CD4-positive, alpha-beta T cell treated with Interferon gamma for 1 hour (primary cell): ENCODE data around the gene TUBB4A.

Experiments
- DNase-seq: peaks from one replicate; pipeline ENCODE4 v3.0.0-alpha.2; 2020

The TUBB4A gene

DNA sequence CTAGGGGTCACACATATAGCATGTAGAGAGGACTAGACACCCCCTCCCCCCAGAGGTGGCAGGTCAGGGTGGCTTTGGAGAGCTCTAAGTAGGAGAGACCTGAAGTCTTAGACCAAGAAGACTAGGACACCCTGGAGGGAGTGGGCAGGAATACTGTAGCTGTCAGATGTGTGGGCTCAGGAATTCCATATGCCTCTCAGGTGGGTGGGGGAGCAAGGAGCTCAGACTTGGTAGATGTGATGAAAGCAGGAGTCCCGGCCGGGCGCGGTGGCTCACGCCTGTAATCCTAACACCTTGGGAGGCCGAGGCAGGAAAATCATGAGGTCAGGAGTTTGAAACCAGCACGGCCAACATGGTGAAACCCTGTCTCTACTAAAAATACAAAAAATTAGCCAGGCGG is 36.4 kb downstream of the TUBB4A start:
- DNase-seq: no peak

DNA sequence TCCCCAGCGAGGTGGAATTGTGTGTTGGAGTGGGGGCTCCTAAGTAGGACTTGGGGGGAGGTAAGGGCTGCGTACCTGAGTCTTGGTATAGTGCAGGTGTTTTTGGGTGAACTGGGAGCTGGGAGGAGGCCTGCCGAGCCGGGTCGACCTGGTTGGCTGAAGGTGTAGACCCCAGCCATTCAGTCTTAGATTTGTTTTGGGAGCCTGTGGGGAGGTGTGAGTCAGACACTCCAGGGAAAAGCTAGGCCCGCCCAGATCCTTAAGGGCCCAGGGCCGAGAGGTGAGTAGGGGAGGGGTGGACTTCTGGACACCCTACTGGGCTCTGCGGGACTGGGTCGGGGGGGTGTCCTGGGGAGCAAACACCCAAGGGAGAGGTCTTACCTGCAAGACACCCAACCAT is 37.1 kb downstream of the TUBB4A start:
- DNase-seq: no peak

DNA sequence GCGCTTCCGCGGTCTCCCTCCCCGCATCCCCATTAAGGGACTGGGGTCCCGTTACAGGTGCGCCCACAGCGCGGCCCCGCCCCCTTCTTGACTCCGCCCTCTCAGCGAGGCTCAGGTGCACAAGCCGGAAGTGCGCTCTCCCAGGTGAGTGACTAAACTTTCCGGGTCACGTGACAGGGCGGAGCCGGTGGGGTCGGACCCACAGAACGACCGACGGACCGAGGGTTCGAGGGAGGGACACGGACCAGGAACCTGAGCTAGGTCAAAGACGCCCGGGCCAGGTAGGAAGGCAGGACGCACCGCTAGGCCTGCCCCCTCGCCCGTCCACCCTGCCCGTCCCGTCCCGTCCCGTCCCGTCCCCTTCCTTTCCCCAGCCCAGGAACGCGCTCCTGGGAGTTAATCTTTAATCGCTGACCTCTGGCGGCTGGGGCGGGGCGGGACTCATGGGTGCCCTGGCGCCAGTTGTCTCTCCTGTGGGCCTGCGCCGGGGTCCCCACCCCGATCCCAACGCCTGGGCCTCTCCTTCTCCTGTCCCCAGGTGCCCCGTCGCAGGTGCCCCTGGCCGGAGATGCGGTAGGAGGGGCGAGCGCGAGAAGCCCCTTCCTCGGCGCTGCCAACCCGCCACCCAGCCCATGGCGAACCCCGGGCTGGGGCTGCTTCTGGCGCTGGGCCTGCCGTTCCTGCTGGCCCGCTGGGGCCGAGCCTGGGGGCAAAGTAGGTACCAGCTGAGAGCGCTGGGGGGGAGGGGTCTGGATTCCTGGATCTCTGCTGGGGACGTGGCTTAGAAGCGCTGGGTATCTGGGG is 37.8 kb downstream of the TUBB4A start, which contains the start of gene CRB3:
Gene CRB3 (plus strand): TSS at position 202 of the 804 bp plus-strand sequence. CDS start 431 bp downstream, at position 633.
- DNase-seq: peak; percentile 57

DNA sequence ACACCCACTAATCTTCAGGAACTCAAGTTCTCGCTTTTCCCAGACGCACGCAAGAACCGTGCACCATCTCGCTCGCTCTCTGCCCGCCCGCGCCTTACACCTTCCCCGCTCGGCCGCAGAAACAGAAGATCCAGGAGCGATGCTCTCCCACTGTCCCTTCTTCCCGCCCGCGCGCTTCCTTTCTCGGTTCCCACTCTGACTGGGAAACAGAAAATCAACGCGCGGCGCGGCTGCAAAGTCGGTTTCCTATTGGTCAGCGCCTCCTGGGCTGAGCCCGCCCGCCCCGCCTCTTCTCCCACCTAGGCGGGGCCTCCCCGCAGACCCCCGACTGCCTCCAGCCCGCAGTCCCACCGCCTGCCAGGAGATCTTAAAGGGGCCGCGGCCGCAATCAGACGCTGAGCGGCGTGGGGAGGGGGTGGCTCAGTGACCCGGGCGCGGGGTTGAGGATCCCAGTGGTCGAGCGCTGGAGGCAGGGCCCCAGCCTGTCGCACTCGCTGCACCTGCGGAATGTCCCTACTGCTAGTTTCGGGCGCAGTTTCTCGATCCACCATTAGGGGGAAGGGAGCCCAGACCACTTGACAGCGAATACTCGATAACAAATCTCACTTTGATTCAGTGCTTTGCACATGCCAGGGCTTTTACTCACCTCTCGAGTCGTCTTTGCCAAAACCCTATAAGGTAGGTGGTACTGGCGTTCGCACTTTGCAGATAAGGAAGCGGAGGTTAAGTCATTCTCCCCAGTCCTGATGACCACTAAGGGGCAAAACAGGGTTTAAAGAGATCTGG is 41.8 kb downstream of the TUBB4A start:
- peak; percentile 94 for DNase-seq

DNA sequence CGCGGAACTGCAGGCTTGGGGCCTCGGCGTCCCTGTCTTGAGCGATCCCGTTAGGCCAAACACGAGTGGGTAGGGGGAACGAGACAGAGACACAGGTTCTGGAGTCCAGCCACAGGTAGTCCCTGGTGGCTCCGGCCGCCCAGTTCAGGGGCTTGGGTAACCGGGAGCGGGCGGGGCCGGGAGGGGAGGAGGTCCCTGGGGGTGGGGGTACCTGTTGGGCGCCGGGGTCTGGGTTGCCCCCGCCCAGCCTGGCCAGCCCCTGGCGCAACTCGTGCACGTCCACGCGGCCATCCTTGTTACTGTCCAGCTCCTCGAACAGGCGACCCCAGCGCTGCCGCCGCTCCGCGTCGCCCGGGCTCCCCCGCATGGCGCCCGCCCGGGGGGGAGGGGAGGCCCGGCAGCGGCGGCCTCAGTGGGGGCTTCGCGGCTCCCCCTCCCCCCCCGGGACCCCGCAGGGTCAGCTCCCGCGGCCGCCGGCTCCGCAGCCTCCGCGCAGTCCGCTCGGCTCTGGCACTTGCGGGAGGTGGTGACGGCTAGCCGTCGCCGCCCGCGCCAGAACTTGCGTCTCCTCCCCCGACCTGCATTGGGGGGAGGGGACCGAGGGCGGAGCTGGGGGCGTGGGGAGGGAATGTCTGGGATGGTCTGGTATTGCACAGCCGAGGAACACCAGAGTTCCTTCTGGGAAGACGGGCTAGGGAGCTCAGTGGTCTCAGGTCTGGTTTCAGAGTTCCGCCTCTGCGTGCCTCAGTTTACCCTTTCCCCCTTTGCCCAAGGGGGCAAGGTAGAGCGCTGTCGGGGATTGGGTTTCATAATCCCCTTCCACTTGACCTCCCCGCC is 42.6 kb downstream of the TUBB4A start, which contains the start of gene SLC25A23:
Gene SLC25A23 (minus strand): TSS at position 531 of the 837 bp plus-strand sequence. CDS start 164 bp downstream, at position 367.
- DNase-seq: peak; percentile 55

DNA sequence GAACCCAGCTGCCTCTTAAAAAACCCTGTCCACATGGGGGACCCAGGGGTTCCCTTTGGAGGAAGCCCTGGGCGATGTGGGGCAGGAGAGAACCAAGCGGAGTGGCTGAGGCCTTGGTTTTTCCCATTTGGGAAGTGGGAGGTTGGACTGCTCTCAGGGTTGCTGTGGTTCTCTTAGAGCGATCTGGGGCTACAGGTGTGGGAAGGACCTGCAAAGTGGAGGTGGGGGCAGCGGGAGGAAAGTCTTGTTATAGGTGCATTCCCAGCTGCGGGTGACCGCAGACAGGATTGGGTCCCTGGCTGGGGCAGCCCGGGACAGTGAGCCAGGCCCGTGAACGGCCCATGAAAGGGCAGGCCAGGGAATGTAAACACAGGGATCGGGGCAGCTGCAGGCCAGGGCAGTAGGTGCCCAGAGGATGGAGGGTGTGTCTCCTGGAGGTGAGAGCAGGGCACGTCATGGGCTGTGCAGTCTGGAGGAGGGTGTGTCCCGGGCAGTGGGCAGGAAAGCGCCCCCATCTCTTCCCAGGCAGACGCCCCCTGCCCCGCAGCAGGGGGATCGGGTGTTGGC is 43.3 kb downstream of the TUBB4A start:
- DNase-seq: no peak

DNA sequence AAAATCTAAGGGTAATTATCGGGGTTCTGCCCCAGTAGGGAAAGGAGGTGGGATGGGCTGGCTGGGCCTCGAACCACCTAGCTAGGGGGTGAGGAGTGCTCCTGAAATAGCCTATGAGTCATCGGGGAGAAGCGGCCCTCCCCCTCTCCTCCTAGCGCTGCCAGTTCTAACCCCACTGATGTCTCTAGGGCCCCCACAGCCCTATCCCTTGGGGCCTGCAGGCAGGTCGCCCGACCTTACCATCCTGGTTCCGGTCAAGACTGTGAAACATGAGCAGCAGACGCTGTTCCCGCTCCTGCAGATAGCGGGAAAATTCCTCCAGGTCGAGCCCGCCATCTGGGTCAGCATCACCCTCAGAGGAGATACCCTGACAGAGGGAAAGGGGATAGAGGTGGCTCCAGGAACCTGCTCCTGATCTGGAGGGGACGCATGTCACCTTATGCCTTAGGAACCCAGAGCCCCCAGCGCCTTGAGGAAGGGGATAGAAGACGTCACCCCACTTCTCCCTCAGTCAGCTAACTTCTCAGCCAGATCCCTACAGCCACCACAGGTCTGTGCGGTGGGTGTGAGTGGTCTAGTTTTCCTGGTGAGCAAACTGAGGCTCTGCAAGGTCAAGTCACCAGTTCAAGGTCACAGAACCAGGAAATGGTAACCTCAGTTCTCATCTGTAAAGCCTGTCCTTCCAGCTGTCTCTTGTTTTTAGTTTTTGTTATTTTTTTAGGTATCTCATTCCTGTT is 44.0 kb downstream of the TUBB4A start:
- DNase-seq: no peak

DNA sequence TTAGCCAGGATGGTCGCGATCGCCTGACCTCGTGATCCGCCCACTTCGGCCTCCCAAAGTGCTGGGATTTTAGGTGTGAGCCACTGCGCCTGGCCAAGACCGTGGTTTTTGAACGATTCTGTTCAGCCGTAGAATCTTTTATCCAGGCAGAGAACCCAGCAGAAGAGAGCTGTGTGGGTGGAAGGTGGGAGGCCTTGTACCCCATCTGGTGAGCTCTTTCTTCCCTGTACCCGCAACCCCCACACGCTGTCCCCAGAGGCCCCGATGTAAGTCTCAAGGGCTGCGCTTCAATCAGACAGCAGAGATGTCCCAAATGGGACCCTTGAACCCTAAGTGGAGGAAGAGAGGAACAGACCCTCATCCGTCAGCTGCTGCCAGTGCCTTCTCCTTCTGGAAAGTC is 46.2 kb downstream of the TUBB4A start:
- no peak for DNase-seq

DNA sequence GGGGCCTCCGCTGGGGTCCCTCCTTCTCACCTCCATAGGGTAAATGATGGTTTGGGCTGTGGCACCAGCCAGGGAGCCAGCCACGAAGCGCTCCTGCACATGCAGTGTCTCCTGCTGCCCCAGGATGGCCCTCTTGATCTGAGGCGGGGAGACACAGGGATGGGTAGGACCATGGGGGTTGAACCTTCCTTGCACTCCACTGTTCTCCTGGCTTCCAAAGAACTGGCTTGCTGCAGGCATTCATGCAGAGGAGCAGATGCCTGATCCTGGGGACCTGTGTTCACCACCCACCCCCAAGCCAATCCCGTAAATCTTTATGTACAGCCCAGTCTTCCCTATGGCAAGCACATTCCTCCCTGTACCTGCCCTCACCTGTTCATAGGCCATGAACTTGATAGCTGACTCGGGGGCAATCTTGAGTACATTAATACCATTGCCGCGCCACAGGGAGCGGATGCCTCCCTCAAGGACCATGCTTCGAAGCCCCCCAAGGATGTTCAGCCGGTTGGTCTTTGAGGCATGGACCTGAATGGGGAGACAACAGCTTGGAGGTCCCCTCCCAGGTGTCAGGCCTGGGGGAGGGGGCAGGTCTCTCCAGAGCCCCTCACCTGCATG is 48.1 kb downstream of the TUBB4A start:
- DNase-seq: no peak

DNA sequence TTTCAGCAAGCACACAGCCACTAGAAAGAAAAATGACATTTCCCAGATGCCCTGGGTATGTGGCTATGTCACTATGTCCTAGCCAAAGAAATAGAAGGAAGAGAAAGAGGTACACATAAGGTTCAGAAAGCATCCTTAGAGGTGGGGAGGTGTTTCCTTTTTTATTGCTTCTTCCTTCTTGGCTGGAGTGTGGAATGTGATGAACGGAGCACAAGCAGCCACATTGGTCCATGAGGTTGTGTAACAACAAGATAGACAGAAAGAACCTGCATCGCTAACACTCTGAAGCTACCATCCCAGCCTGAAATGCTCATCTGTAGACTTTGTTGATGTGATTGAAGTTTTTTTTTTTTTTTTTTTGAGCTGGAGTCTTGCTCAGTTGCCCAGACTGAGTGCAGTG is 49.2 kb downstream of the TUBB4A start:
- DNase-seq: no peak

DNA sequence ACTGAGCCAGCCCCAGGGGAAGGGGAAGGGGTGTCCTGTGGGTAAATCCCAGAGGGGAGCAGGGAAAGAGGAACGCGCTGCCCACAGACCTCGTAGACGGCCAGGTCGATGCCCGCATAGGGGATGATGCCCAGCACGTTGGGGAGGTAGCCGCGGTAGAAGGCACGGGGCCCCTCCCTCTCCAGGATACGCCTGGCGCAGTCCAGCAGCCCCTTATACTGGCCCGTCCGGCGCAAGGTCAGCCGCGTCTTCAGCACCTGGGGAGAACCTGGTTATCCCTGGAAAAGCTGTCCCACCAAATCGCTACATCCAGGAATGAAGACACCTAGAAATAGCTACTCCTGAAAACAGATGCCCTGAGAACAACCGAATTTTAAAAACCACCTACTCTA is 49.9 kb downstream of the TUBB4A start:
- no peak for DNase-seq

DNA sequence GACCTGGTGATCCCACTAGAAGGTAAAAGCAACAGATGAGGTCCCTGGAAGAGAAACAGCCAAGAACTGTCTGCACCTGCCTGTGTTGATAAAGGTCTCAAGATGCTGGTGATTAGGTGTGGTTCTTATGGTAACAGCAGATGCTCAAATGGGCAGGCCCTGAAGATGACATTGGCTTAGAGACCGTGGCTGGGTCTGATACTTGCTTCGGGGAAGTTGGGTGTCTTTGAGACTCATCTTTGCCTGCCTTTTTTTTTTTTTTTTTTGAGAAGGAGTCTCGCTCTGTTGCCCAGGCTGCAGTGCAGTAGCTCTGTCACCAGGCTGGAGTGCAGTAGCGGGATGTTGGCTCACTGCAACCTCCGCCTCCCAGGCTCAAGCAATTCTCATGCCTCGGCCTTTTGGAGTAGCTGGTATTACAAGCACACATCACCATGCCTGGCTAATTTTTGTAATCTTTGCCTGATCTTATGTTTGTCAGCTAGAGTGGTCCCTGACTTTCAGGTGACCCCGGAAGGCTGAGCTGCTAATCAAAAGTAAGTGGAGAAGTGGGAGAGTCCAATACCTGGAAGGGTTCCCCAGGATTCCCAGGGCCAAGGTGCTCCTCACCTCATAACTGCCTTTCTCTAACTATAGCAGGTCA is 50.4 kb downstream of the TUBB4A start:
- DNase-seq: no peak

DNA sequence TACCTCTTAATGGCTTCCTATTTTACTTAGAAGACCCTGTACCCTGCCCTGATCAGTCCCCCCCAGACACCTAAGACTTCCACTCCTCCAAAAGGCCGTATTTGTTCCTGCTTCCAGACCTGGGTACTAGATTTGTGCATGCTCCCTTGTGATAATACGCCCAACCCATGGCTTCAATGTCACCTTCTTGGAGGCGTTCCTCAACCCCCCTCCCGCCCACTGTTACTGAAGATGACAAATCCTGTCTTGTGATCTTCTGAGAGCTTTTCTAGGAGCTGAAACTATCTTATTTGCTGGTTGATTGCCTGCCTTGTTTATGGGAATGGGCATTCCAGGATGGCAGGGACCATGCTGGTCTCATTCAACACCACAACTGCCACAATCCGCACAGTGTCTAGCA is 51.9 kb downstream of the TUBB4A start:
- DNase-seq: no peak

DNA sequence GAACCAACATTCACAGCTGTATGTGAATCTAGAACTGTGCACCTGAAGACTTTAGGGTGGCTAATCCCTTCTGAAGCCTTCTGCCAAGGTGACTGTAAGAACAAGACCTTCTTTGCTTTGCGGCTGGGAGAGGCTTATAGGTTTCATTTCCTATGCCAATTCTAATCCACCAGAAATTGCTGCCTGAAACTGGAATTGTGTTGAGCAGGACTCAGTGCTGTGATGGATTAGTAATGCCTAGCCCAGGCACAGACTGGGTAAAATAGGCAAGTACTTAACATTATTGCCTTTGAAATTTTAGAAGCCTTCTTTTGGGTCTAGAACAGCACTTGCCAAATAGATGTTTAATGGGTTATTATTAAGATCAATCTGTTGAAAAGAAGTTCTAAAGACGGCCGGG is 54.1 kb downstream of the TUBB4A start:
- DNase-seq: no peak

DNA sequence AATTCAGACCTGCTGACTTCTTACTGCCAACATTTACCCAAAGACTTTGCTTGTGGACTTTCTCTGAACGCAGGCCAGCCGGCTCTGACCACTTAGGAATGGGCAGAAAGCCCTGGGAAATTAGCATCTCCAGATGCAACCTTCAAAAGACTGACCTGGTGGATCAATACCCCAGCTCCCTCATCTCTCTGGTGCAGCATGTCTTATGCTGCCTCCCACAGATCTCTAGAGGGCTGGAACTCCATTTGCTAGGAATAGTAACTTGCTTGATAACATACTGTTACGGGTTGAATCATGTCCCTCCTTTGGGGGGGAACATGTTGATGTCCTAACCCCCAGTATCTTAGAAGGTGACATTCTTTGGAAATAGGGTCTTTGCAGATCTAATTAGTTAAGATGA is 55.7 kb downstream of the TUBB4A start:
- DNase-seq: no peak
